GM18519 (cell line): Measurements from ENCODE around the gene HHAT.
"Not testable (repeated sequence)": the region's sequence is repeated elsewhere in the genome, so short reads cannot be mapped to it uniquely, and the experiment has no call there.

ENCODE experiments used
- ATAC-seq: cut with Tn5 transposase; IDR thresholded peaks from one replicate; pipeline ENCODE4 v1.9.1; 2021; ENCODE audit warnings: mild to moderate bottlenecking, moderate library complexity; ENCODE audit not compliant: unreplicated experiment, low FRiP score

HHAT gene

GRCh38 chr1:210625715-210626114, 297.0 kb downstream of the HHAT start:
- no peak for ATAC-seq

GRCh38 chr1:210626341-210626740, 297.6 kb downstream of the HHAT start:
- no peak for ATAC-seq

GRCh38 chr1:210627755-210628154, 299.1 kb downstream of the HHAT start:
- no peak for ATAC-seq

- no peak for ATAC-seq
These were observed 300.6 kb downstream of the HHAT start for GRCh38 chr1:210629276-210629675.

GRCh38 chr1:210631399-210631798, 302.7 kb downstream of the HHAT start:
- ATAC-seq: no peak

- ATAC-seq: no peak
These were observed 304.4 kb downstream of the HHAT start for GRCh38 chr1:210633140-210633539.

GRCh38 chr1:210633636-210634035, 304.9 kb downstream of the HHAT start:
- ATAC-seq: no peak

- ATAC-seq: no peak
These were observed 306.4 kb downstream of the HHAT start for GRCh38 chr1:210635108-210635507.

- ATAC-seq: no peak
These were observed 312.9 kb downstream of the HHAT start for GRCh38 chr1:210641582-210641981.

- ATAC-seq: no peak
These were observed 317.0 kb downstream of the HHAT start for GRCh38 chr1:210645582-210646257.

- no peak for ATAC-seq
These were observed 317.5 kb downstream of the HHAT start for GRCh38 chr1:210646258-210646616.

GRCh38 chr1:210647406-210648333, 319.0 kb downstream of the HHAT start:
- ATAC-seq: no peak

- ATAC-seq: no peak
These were observed 320.0 kb downstream of the HHAT start for GRCh38 chr1:210648588-210649269.

GRCh38 chr1:210650403-210650802, 321.7 kb downstream of the HHAT start:
- ATAC-seq: no peak

GRCh38 chr1:210652329-210652954, 323.7 kb downstream of the HHAT start:
- no peak for ATAC-seq

- ATAC-seq: no peak
These were observed 325.1 kb downstream of the HHAT start for GRCh38 chr1:210653771-210654170.

GRCh38 chr1:210654176-210654981, 325.7 kb downstream of the HHAT start:
- no peak for ATAC-seq

GRCh38 chr1:210655511-210655910, 326.8 kb downstream of the HHAT start:
- no peak for ATAC-seq

- ATAC-seq: no peak
These were observed 329.1 kb downstream of the HHAT start for GRCh38 chr1:210657806-210658205.

- not testable (repeated sequence) for ATAC-seq
These were observed 332.8 kb downstream of the HHAT start for GRCh38 chr1:210661520-210661919.
